Suprapubic skin (tissue), 4 donors: ENCODE results near the gene AURKA. TPM values are rescaled to one million over a fixed set of nuclear protein-coding genes. Genes with fewer than 3 reads are reported as not detected.

Experiments
- DNase-seq, 2 donors: peaks; one replicate each; pipeline ENCODE4 v3.0.0-alpha.2; 2019; ENCODE audit warnings: low spot score in 2 of 2
- H3K27ac ChIP-seq: fragments of 200-600 bp; sonication (generic); one replicate; pipeline ENCODE4 v1.5.1; 2019
- H3K27me3 ChIP-seq: fragments of 200-600 bp; sonication (generic); one replicate; pipeline ENCODE4 v1.5.1; 2019
- H3K36me3 ChIP-seq: fragments of 200-600 bp; sonication (generic); one replicate; pipeline ENCODE4 v1.5.1; 2019
- H3K4me1 ChIP-seq: fragments of 200-600 bp; sonication (generic); one replicate; pipeline ENCODE4 v1.5.1; 2019
- H3K4me3 ChIP-seq: fragments of 200-600 bp; sonication (generic); one replicate; pipeline ENCODE4 v1.5.1; 2019; ENCODE audit warnings: mild to moderate bottlenecking
- H3K9me3 ChIP-seq: fragments of 200-600 bp; sonication (generic); one replicate; pipeline ENCODE4 v1.5.1; 2019
- CTCF ChIP-seq, 2 donors: fragments of 200-600 bp in 1 of 2; fragments of 450-650 bp in 1 of 2; sonication (generic) in 1 of 2; IDR thresholded peaks; one replicate each; pipeline ENCODE4 v1.5.1; 2016 to 2019; ENCODE audit warnings: antibody characterized with exemption in 2 of 2, mild to moderate bottlenecking in 1 of 2, moderate library complexity in 1 of 2
- EP300 ChIP-seq: sonication (generic); formaldehyde crosslinking; IDR thresholded peaks from one replicate; pipeline ENCODE4 v1.6.1; 2017; ENCODE audit warnings: antibody characterized with exemption
- POLR2A ChIP-seq, 2 donors: fragments of 450-650 bp; IDR thresholded peaks; one replicate each; pipeline ENCODE4 v1.6.1; 2017; ENCODE audit warnings: antibody characterized with exemption in 2 of 2, mild to moderate bottlenecking in 2 of 2, moderate library complexity in 2 of 2
- POLR2AphosphoS5 ChIP-seq, 3 donors: sonication (generic); formaldehyde crosslinking; IDR thresholded peaks; one replicate each; pipeline ENCODE4 v1.6.1; 2017; ENCODE audit warnings: antibody characterized with exemption in 3 of 3
- WGBS: methylation state at CpG from one replicate; pipeline ENCODE4 v1.1.5; 2018; 5-methylcytosine and 5-hydroxymethylcytosine counted together
- total RNA-seq, 4 donors: library from RNA; depleted of rRNA; stranded (reverse); fragments of >200 nt; gene quantifications; one replicate each; pipeline ENCODE4 v1.1.0, GENCODE V29; 2016

Gene AURKA
- total RNA-seq, 4 donors from 2014 or later = 2.1 to 5.7 (median 2.5) TPM

- Histone ChIP-seq H3K4me1 (peaks cover 20% of the 10 kb centered on the region), H3K27me3 (no peaks in the 10 kb centered on the region), H3K4me3 (no peak overlapping the region), H3K27ac (no peak overlapping the region), H3K36me3 (no peaks in the 10 kb centered on the region), H3K9me3 (no peaks in the 10 kb centered on the region)
- WGBS = 91% methylated on average over 3 of the region's 4 CpGs
- TF ChIP-seq POLR2A (IDR thresholded peaks at IDR 0.05) (no peak), POLR2AphosphoS5 (IDR thresholded peaks at IDR 0.05) (no peak), CTCF (IDR thresholded peaks at IDR 0.05) (no peak), EP300 (no peak)
- DNase-seq = no peak
Measured at GRCh38 chr20:56430461-56430860, 38.4 kb upstream of the AURKA start.

GRCh38 chr20:56429941-56430340, 37.9 kb upstream of the AURKA start:
- H3K4me3 ChIP-seq = no peak overlapping the region
- H3K27ac ChIP-seq = no peak overlapping the region

GRCh38 chr20:56429502-56429901, 37.5 kb upstream of the AURKA start:
- no peak overlapping the region for H3K27ac ChIP-seq
- H3K4me1 ChIP-seq = peaks cover 20% of the 10 kb centered on the region
- WGBS = 65% methylated on average over 6 of the region's 6 CpGs

More at GRCh38 chr20:56429941-56430340, 37.9 kb upstream of the AURKA start:
- WGBS = 60% methylated on average over 4 of the region's 4 CpGs
- Histone ChIP-seq H3K36me3 (no peaks in the 10 kb centered on the region), H3K4me1 (peaks cover 20% of the 10 kb centered on the region), H3K27me3 (no peaks in the 10 kb centered on the region), H3K9me3 (no peaks in the 10 kb centered on the region)
- no peak for TF ChIP-seq POLR2A (IDR thresholded peaks at IDR 0.05)
- no peak for TF ChIP-seq CTCF (IDR thresholded peaks at IDR 0.05)
- TF ChIP-seq EP300 = no peak
- TF ChIP-seq POLR2AphosphoS5 (IDR thresholded peaks at IDR 0.05) = no peak
- DNase-seq = no peak

GRCh38 chr20:56428881-56429280, 36.9 kb upstream of the AURKA start:
- no peak overlapping the region for H3K27ac ChIP-seq
- H3K9me3 ChIP-seq = no peaks in the 10 kb centered on the region

More at GRCh38 chr20:56429502-56429901, 37.5 kb upstream of the AURKA start:
- no peaks in the 10 kb centered on the region for H3K27me3 ChIP-seq
- H3K4me3 ChIP-seq = no peak overlapping the region
- H3K9me3 ChIP-seq = no peaks in the 10 kb centered on the region
- DNase-seq = peak in 1 of 2 donors; percentile 6
- TF ChIP-seq POLR2A (IDR thresholded peaks at IDR 0.05) = no peak
- no peak for TF ChIP-seq CTCF (IDR thresholded peaks at IDR 0.05)
- no peak for TF ChIP-seq POLR2AphosphoS5 (IDR thresholded peaks at IDR 0.05)
- no peak for TF ChIP-seq EP300
- no peaks in the 10 kb centered on the region for H3K36me3 ChIP-seq

GRCh38 chr20:56428410-56428809, 36.4 kb upstream of the AURKA start:
- DNase-seq = no peak
- Histone ChIP-seq H3K4me1 (peaks cover 14% of the 10 kb centered on the region), H3K36me3 (no peaks in the 10 kb centered on the region), H3K4me3 (no peak overlapping the region), H3K27ac (no peak overlapping the region), H3K27me3 (no peaks in the 10 kb centered on the region), H3K9me3 (no peaks in the 10 kb centered on the region)
- 63% methylated on average over 5 of the region's 5 CpGs for WGBS
- TF ChIP-seq POLR2AphosphoS5 (IDR thresholded peaks at IDR 0.05) (no peak), EP300 (no peak), CTCF (IDR thresholded peaks at IDR 0.05) (no peak), POLR2A (IDR thresholded peaks at IDR 0.05) (no peak)

More at GRCh38 chr20:56428881-56429280, 36.9 kb upstream of the AURKA start:
- WGBS = 66% methylated on average over 8 of the region's 8 CpGs
- Histone ChIP-seq H3K4me1 (peaks cover 17% of the 10 kb centered on the region), H3K36me3 (no peaks in the 10 kb centered on the region), H3K27me3 (no peaks in the 10 kb centered on the region), H3K4me3 (no peak overlapping the region)
- DNase-seq = no peak
- TF ChIP-seq CTCF (IDR thresholded peaks at IDR 0.05) (no peak), POLR2A (IDR thresholded peaks at IDR 0.05) (no peak), POLR2AphosphoS5 (IDR thresholded peaks at IDR 0.05) (no peak), EP300 (no peak)
